ENCODE data around the gene ARFGAP2. TPM values are rescaled to one million over a fixed set of nuclear protein-coding genes. Genes with fewer than 3 reads are reported as not detected.

ARFGAP2 gene
- polyA plus RNA-seq, 1 of the 3 experiments (the other 2 are of a cell fraction), result 52.5 TPM

DNA sequence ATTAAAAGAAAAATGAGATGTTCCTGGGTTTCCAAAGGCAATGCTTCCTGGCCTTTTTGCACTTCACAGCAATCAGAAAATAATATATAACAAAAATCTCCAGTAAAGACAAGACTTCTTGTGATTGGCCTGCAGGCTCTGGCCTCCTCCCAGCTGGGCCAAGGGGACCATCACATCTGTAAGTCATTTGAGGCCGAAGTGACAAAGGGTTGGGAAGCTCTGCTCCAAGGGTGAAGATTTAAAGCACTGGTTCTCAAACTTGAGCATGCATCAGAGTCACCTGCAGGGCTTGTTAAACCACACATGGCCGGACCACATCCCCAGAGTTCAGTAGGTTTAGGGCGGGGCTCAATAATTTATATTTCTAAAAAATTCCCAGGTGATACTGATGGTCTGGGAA is 32.1 kb downstream of the ARFGAP2 start:
- no peak for DNase-seq
- Histone ChIP-seq H2AFZ (ENCODE audit: low read depth) (no peak overlapping the region), H3K27me3 (ENCODE audit: insufficient read depth) (no peaks in the 10 kb centered on the region), H3F3A (replicated peaks; ENCODE audit: insufficient read depth) (peaks cover 11% of the 10 kb centered on the region), H3K79me2 (ENCODE audit: insufficient read depth) (no peaks in the 10 kb centered on the region), H3K9me2 (no peaks in the 10 kb centered on the region), H3K9me3 (no peaks in the 10 kb centered on the region), H3K9ac (no peak overlapping the region), H3K4me2 (no peak overlapping the region), H3K36me3 (replicated peaks in 1 of 2; ENCODE audit: control insufficient read depth in 1 of 2, insufficient read depth in 2 of 2, low read length in 1 of 2) (peaks cover 4 to 6% of the 10 kb centered on the region in 2 experiments), H3K27ac (ENCODE audit: low read depth in 2 of 2, low read length in 1 of 2) (no peak overlapping the region; a peak in 1 of 4 replicates), H3K4me3 (ENCODE audit: low read depth in 2 of 2, low read length in 1 of 2) (no peak overlapping the region), H3K4me1 (ENCODE audit: control insufficient read depth in 1 of 2, insufficient read depth in 2 of 2, low read depth in 1 of 2, low read length in 1 of 2) (peaks cover 2 to 29% of the 10 kb centered on the region in 2 experiments; a peak in 1 of 4 replicates), H4K20me1 (ENCODE audit: insufficient read depth) (no peaks in the 10 kb centered on the region)
- ChIA-PET POLR2A (no interaction called here), CTCF (interaction anchor here (1.2 to 3.6 kb wide), 4 partner anchors 8 to 228 kb away, joined by 4 to 46 read pairs (median 5); no protein-coding TSS in a partner anchor)
- TF ChIP-seq POLR2AphosphoS5 (IDR thresholded peaks at IDR 0.05; ENCODE audit: low read depth, low read length) (no peak), FOSL2 (IDR thresholded peaks at IDR 0.05; ENCODE audit: borderline replicate concordance, low read depth) (no peak), MXI1 (IDR thresholded peaks at IDR 0.05; ENCODE audit: low read depth, low read length) (no peak), RFX5 (IDR thresholded peaks at IDR 0.05; ENCODE audit: low read length) (no peak), FOXJ3 (CRISPR knock-in tag; IDR thresholded peaks at IDR 0.05) (no peak), YY1 (IDR thresholded peaks at IDR 0.05; ENCODE audit: low read depth) (no peak), EZH2phosphoT487 (IDR thresholded peaks at IDR 0.05; ENCODE audit: borderline replicate concordance, low read depth) (no peak), SMC3 (IDR thresholded peaks at IDR 0.05; ENCODE audit: low read depth, low read length) (no peak), EP300 (IDR thresholded peaks at IDR 0.05; ENCODE audit: borderline replicate concordance in 1 of 2, low read depth in 1 of 2, low read length in 1 of 2) (no peak), SIN3A (IDR thresholded peaks at IDR 0.05; ENCODE audit: borderline replicate concordance, low read depth, low read length) (no peak), TAF1 (IDR thresholded peaks at IDR 0.05; ENCODE audit: borderline replicate concordance, low read depth, low read length) (no peak)
- TF ChIP-seq, protein P1, sequence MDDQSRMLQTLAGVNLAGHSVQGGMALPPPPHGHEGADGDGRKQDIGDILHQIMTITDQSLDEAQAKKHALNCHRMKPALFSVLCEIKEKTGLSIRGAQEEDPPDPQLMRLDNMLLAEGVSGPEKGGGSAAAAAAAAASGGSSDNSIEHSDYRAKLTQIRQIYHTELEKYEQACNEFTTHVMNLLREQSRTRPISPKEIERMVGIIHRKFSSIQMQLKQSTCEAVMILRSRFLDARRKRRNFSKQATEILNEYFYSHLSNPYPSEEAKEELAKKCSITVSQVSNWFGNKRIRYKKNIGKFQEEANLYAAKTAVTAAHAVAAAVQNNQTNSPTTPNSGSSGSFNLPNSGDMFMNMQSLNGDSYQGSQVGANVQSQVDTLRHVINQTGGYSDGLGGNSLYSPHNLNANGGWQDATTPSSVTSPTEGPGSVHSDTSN (IDR thresholded peaks at IDR 0.05), result no peak
- TF ChIP-seq, protein P2, sequence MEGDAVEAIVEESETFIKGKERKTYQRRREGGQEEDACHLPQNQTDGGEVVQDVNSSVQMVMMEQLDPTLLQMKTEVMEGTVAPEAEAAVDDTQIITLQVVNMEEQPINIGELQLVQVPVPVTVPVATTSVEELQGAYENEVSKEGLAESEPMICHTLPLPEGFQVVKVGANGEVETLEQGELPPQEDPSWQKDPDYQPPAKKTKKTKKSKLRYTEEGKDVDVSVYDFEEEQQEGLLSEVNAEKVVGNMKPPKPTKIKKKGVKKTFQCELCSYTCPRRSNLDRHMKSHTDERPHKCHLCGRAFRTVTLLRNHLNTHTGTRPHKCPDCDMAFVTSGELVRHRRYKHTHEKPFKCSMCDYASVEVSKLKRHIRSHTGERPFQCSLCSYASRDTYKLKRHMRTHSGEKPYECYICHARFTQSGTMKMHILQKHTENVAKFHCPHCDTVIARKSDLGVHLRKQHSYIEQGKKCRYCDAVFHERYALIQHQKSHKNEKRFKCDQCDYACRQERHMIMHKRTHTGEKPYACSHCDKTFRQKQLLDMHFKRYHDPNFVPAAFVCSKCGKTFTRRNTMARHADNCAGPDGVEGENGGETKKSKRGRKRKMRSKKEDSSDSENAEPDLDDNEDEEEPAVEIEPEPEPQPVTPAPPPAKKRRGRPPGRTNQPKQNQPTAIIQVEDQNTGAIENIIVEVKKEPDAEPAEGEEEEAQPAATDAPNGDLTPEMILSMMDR (IDR thresholded peaks at IDR 0.05), result no peak
- TF ChIP-seq, protein P3, sequence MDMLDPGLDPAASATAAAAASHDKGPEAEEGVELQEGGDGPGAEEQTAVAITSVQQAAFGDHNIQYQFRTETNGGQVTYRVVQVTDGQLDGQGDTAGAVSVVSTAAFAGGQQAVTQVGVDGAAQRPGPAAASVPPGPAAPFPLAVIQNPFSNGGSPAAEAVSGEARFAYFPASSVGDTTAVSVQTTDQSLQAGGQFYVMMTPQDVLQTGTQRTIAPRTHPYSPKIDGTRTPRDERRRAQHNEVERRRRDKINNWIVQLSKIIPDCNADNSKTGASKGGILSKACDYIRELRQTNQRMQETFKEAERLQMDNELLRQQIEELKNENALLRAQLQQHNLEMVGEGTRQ (IDR thresholded peaks at IDR 0.05; ENCODE audit: borderline replicate concordance, low read depth, low read length), result no peak
- WGBS (ENCODE audit: low lambda C conversion rate), result 90% methylated on average over 3 of the region's 3 CpGs

Data from SK-N-SH (cell line).